Retinal pigment epithelial cell (primary cell): ENCODE data around the gene CEBPE.

Experiments
- DNase-seq: peaks from one replicate; pipeline ENCODE4 v3.0.0-alpha.2; 2010; ENCODE audit warnings: low read depth
- H3K4me3 ChIP-seq: 2 replicates; pipeline ENCODE4 v1.5.1; 2011; ENCODE audit warnings: mild to moderate bottlenecking, low read length, control low read depth, moderate library complexity
- CTCF ChIP-seq: conservative IDR thresholded peaks from 2 replicates; pipeline ENCODE4 v1.5.1; 2011; ENCODE audit warnings: low read depth, low read length, control low read depth, inconsistent platforms

CEBPE gene

GRCh38 chr14:23077962-23078361 lies 41.1 kb downstream of the CEBPE start:
- no peak for DNase-seq
- no peak for TF ChIP-seq CTCF
- no peak overlapping the region for H3K4me3 ChIP-seq

DNA sequence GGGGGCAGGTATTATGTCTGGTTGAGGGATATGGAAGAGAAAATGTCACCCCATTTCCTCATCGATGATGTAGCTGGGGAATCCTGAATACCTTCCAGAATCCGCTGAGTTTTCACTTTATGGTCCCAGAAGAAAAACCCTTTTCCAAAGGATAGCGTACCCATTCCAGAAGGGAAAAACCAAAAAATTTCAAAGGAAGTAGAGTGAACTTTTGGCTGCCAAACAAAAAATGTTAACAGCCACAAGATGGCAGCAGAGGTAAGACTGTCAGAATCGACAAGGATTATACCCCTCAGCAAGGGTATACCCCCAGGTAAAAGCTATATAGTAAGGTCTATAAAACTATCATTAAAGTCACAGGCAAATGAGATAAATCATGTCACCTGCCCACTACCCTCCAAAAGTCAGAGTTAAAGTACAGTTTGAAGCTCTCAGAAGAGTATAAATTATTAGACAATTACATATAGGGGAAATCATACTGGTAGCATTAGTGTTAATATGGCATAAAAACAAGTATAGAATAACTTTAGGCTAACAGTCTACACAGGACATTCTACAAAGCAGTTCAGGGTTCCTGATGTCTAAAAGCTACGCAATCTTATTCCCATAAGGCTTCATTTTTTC lies 42.2 kb downstream of the CEBPE start:
- DNase-seq: no peak
- TF ChIP-seq CTCF: peak; percentile 71
- H3K4me3 ChIP-seq: no peak overlapping the region

DNA sequence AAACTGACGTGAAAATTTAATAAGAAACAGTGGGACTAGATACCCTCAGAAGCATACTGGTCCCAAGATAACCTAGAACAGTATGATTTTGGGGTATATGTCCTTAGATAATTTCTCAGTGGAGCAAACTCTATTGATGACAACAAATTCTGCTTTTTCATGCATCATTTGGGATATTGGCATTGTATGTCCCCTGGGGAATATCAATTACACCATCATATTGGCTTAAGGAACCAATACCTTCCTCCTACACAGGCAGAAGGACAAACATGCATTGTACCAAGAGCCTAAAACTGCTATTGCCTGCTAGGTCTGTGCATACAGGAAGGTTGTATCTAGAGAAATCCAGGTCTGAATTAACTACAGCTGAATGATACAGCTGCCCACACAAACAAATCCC lies 44.1 kb downstream of the CEBPE start:
- no peak for TF ChIP-seq CTCF
- H3K4me3 ChIP-seq: no peak overlapping the region
- no peak for DNase-seq

- TF ChIP-seq CTCF: no peak
- DNase-seq: no peak
- no peak overlapping the region for H3K4me3 ChIP-seq
Measured at GRCh38 chr14:23071921-23072539, 47.0 kb downstream of the CEBPE start.

GRCh38 chr14:23071244-23071920 lies 47.7 kb downstream of the CEBPE start:
- no peak for TF ChIP-seq CTCF
- peak; percentile 88 for DNase-seq
- peak overlapping the region; percentile 95 for H3K4me3 ChIP-seq

DNA sequence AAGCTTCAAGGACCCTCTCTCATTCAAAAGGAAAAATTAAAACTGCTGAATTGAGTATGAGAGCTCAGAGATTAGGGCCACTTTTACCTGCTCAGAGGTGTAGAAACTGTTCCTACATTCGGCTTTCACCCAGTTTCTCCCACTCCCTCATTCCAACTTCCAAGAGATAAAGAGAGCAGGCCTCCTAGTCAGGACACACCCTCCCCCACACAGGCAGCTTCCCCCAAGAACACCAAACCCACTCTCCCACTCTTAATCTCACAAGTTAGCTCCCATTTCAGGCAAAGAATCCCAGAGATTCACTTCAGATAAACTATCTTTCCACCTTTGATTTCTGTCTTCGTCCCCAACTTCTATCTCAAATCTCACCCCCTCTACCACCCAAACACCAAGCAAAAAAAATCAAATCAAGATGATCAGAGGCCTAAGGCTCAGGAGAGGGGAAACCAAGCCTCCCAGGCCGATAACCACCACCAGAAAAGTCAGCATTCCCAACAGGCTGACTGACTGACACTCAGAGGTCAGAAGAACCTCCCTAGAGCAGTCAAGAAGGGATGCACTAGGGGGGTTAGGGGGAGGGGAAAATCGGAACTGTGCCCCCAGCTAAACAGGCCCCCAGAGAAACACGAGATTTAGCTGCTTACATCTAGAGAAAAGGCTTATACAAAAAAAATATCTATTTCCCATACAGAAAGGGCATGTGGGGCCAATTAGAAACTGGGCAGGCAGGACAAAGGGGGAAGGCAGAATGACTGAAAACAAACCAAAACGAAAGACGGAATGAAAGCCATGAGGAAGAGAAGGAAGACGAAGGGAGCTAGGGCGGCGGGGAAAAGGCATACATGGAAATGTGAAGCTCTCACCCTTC lies 48.6 kb downstream of the CEBPE start:
- TF ChIP-seq CTCF: no peak
- H3K4me3 ChIP-seq: peak overlapping the region; percentile 95
- DNase-seq: no peak
